ENCODE measurements around the gene BCL2.
"Not testable (repeated sequence)": the region's sequence is repeated elsewhere in the genome, so short reads cannot be mapped to it uniquely, and the experiment has no call there.

Gene BCL2

GRCh38 chr18:63198098-63198760, 121.3 kb downstream of the BCL2 start:
- no peak for DNase-seq

GRCh38 chr18:63197246-63197869, 122.2 kb downstream of the BCL2 start:
- peak; percentile 56 to 62 for DNase-seq

- no peak for DNase-seq
Observed at GRCh38 chr18:63195326-63196159, 124.0 kb downstream of the BCL2 start.

- DNase-seq: peak; percentile 78 to 86
Observed at GRCh38 chr18:63192885-63193349, 126.7 kb downstream of the BCL2 start.

GRCh38 chr18:63192126-63192884, 127.3 kb downstream of the BCL2 start:
- DNase-seq: peak; percentile 72 to 83

- no peak for DNase-seq
Observed at GRCh38 chr18:63191413-63191812, 128.2 kb downstream of the BCL2 start.

- DNase-seq: not testable (repeated sequence)
Observed at GRCh38 chr18:63190838-63191237, 128.7 kb downstream of the BCL2 start.

- DNase-seq: no peak
Observed at GRCh38 chr18:63189817-63190216, 129.8 kb downstream of the BCL2 start.

GRCh38 chr18:63189041-63189440, 130.5 kb downstream of the BCL2 start:
- no peak for DNase-seq

- DNase-seq: no peak
Observed at GRCh38 chr18:63187791-63188460, 131.6 kb downstream of the BCL2 start.

GRCh38 chr18:63187223-63187574, 132.4 kb downstream of the BCL2 start:
- no peak for DNase-seq

GRCh38 chr18:63186520-63187222, 132.9 kb downstream of the BCL2 start:
- DNase-seq: peak in 1 of 2 donors; percentile 26

- no peak for DNase-seq
Observed at GRCh38 chr18:63185984-63186383, 133.6 kb downstream of the BCL2 start.

- DNase-seq: peak; percentile 25 to 69
Observed at GRCh38 chr18:63183952-63184770, 135.4 kb downstream of the BCL2 start.

GRCh38 chr18:63183378-63183777, 136.2 kb downstream of the BCL2 start:
- no peak for DNase-seq

- DNase-seq: no peak
Observed at GRCh38 chr18:63182861-63183260, 136.7 kb downstream of the BCL2 start.

- DNase-seq: no peak
Observed at GRCh38 chr18:63182310-63182772, 137.2 kb downstream of the BCL2 start.

GRCh38 chr18:63181706-63182309, 137.8 kb downstream of the BCL2 start:
- no peak for DNase-seq

- no peak for DNase-seq
Observed at GRCh38 chr18:63180971-63181376, 138.6 kb downstream of the BCL2 start.

- peak in 1 of 2 donors; percentile 28 for DNase-seq
Observed at GRCh38 chr18:63180321-63180720, 139.2 kb downstream of the BCL2 start.
